ENCODE data around the gene ACIN1.
A peak's percentile ranks its signal among the peaks of the same experiment; 100 is the strongest.

Gene ACIN1

DNA sequence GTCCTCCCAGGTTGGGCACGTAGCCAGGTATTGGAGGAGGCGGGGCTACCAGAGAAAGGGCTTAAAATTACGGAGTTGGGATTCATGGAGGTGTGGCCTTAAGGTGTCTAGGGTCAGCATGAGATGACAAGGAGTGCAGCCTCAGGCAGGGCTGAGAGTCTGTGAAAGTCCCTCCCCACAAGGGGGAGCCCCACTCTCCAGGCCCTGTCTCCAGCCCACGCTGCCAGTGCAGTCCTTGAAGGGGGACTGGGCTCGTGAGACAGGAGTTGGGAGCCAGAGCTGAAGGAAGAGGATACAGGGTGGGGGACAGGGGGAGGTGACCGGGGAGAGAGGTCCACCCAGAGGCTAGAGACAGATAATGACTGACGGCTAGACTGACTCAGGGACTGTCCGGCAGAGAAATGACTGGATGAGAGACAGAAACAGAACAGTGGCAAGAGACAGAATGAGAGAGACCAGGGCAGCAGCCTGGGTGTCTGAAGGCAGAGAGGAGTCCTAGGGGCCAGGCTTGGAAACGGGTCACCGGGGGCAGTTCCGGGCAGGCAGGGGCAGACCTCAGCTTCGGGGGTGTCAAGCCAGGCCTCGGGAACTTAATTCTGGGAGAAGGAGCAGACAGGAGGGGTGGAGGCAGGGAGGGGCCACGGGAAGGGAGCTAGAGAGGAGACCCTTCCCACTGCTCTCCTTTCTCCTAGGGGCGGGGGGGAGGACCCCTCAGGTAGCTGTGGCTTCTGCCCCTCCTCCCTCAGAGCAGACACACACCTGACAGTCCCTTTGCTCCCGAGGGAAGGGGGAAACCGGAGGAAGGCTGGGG, 38.6 kb downstream of the ACIN1 start:
- ATAC-seq: peak; percentile 65 to 73

DNA sequence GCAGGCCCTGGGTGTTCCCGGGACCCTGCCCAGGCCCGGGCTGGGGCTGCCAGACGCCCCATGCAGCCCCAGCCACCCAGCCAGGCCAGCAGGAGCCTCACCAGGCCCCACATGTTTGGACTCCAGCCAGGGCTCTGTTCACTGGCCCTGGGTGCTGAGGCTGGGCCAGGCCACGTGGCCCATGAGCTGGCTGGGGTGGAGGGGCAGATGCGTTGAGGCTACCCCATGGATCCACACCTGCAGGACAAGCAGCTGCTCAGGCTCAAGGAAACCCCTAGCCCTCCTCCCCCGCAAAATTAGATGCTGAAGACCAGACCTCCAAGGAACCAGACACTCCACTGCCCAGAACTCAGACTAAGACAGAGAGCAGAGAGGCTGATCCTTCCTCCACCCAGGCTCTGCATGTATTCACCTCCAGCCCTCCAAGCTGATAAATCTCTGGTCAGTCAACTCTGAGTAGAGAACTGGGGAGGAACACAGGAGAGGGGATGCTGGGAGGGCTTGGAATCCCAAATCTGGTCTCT, 39.3 kb downstream of the ACIN1 start:
- ATAC-seq: no peak

DNA sequence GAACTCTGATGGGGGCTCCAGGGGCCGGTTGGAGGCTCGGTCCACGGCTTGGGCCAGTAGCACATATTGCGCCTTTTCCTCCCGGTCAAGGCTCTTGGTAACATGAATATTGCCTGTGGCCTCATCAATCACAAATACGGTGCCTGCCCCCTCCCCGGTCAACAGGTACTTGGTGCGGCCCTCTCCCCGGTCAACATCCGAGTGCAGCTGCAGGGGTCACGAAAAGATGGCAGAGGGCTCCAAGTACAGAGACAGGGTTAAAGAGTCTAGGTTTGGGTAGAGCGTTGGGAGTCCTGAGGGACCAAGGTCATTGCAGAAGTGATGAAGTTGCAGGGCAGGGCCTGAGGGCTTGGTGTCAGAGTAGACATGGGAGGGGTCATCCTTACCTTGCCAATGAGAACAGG, 39.8 kb downstream of the ACIN1 start:
- no peak for ATAC-seq

- ATAC-seq: no peak
Observed at GRCh38 chr14:23054000-23054811, 40.7 kb downstream of the ACIN1 start.

DNA sequence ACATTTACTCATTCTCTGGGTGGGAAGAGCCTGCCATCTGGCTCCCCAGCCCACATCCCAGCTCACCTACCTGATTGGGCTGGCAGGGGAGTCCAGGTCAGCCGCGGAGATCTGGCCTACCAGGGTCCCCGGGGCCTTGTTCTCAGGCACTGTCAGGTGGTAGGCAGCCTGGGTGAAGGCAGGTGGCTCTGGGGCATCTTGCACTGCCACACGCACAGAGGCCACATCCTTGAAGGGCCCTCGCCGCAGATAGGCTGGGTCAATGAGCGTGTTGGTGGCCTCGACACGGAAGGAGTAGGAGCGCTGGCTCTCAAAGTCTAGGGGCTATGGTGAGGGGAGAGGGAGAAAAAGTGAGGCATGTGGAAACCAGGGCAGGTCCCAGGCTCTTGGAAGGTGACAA, 41.5 kb downstream of the ACIN1 start:
- ATAC-seq: no peak

GRCh38 chr14:23052671-23053070, 42.3 kb downstream of the ACIN1 start:
- ATAC-seq: no peak

GRCh38 chr14:23052182-23052623, 42.7 kb downstream of the ACIN1 start:
- ATAC-seq: no peak

- ATAC-seq: no peak
Observed at GRCh38 chr14:23051141-23052057, 43.5 kb downstream of the ACIN1 start.

GRCh38 chr14:23049011-23049410, 45.9 kb downstream of the ACIN1 start:
- ATAC-seq: no peak

- no peak for ATAC-seq
Observed at GRCh38 chr14:23047751-23048693, 46.9 kb downstream of the ACIN1 start.

- ATAC-seq: no peak
Observed at GRCh38 chr14:23047034-23047634, 47.8 kb downstream of the ACIN1 start.

GRCh38 chr14:23045419-23046357, 49.2 kb downstream of the ACIN1 start:
- ATAC-seq: no peak

DNA sequence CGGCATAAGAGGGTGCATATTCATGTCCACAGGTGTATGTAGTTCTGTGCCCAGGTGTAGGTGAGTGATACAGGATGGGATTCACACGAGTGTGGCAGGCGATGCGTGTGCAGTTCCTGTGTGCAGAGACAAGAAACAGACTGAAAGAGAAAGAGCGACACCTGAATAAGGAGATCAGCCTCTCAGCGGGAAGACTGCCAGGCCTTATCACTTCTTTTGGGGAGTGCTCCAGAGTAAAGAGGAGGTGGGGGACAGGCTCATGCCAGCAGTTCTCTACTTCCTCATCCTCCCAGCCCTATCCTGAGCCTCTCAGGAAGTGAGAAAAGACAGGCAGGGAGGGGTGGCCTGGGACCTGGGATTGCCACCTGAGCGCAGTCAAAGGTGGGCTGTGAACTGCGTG, 50.1 kb downstream of the ACIN1 start:
- ATAC-seq: no peak

- ATAC-seq: no peak
Observed at GRCh38 chr14:23043754-23044153, 51.2 kb downstream of the ACIN1 start.

DNA sequence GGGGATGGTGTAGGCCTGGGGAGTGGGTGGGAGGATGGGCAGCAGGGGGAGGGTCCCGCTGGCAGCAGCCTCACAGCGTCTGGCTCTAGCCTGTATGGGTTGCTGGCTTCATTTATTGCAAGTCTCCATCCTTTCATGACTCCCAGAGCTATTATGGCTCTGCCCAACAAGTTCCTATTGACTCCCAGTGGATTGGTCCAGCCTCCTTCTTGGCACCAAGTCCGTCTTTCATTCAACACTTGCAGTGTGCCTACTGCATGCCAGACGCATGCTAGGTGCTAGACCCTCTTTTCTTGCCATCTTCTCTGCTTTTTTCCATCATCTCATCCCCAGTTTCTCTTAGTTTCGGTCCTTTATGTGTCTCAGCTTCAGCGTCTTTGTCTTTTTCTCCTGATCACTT, 51.8 kb downstream of the ACIN1 start:
- ATAC-seq: no peak

DNA sequence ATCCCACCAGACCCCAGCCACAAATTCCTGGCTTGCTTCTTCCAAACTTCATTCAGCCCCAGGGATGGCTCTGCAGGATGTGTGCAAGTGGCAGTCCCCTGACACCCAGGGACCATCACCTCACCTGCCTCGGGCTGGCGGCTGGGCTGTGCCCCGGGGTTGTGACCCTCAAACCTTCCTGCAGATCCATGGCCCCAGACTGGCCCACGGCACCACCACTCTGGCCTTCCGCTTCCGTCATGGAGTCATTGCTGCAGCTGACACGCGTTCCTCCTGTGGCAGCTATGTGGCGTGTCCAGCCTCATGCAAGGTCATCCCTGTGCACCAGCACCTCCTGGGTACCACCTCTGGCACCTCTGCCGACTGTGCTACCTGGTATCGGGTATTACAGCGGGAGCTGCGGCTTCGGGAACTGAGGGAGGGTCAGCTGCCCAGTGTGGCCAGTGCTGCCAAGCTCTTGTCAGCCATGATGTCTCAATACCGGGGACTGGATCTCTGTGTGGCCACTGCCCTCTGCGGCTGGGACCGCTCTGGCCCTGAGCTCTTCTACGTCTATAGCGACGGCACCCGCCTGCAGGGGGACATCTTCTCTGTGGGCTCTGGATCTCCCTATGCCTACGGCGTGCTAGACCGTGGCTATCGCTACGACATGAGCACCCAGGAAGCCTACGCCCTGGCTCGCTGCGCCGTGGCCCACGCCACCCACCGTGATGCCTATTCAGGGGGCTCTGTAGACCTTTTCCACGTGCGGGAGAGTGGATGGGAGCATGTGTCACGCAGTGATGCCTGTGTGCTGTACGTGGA, 52.6 kb downstream of the ACIN1 start, which contains the start of gene PSMB11:
TSS of gene PSMB11 (plus strand) at position 51 of the 804 bp plus-strand sequence. CDS start at position 65, 14 bp downstream.
- no peak for ATAC-seq

DNA sequence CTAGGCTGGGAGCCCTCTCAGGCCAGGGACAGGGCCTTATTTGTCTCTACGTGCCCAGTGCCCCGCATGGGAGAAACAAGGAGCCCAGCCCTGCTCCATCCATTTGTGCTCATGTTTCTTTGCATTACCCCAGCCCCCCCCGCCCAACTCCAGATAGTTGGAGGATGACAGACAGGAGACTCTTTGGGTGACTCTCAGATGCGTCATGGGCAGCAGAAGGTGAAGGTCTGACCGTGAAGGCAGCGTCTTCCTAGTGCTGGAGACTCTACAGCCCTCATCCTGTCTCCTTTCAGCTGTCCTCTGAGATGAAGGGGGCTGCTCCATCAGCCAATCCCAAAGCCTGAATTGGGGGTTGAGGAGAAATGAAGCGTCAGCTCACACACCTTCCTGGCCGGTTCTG, 53.2 kb downstream of the ACIN1 start:
- ATAC-seq: no peak

GRCh38 chr14:23040100-23040499, 54.8 kb downstream of the ACIN1 start:
- no peak for ATAC-seq
